HCT116 (cell line): ENCODE measurements around the gene CMIP.

Source experiments
- CTCF ChIP-seq, 3 experiments: fragments of 200-600 bp in 1 of 3; sonication (generic) in 1 of 3; IDR thresholded peaks in 2 of 3; conservative IDR thresholded peaks in 1 of 3; 2 replicates each; pipeline ENCODE4 v1.5.1; 2012 to 2017; ENCODE audit warnings: low read depth in 2 of 3, low read length in 2 of 3, antibody characterized with exemption in 1 of 3, borderline replicate concordance in 1 of 3, control low read depth in 1 of 3, mild to moderate bottlenecking in 1 of 3, mixed read lengths in 1 of 3, mixed run types in 1 of 3, moderate library complexity in 1 of 3; ENCODE audit not compliant: insufficient read depth in 1 of 3
- EGR1 ChIP-seq: IDR thresholded peaks from 2 replicates; pipeline ENCODE4 v1.6.1; 2012; ENCODE audit warnings: low read depth
- EZH2 ChIP-seq: fragments of 200-600 bp; sonication (generic); IDR thresholded peaks from 2 replicates; pipeline ENCODE4 v1.6.1; 2017; ENCODE audit warnings: antibody characterized with exemption, mixed run types
- EZH2phosphoT487 ChIP-seq: fragments of 200-600 bp; IDR thresholded peaks from 2 replicates; pipeline ENCODE4 v1.6.1; 2018; ENCODE audit warnings: antibody characterized with exemption, borderline replicate concordance
- JUND ChIP-seq: IDR thresholded peaks from 2 replicates; pipeline ENCODE4 v1.6.1; 2012
- POLR2A ChIP-seq: IDR thresholded peaks from 2 replicates; pipeline ENCODE4 v1.7.0; 2011; ENCODE audit warnings: borderline replicate concordance; ENCODE audit not compliant: insufficient read depth, insufficient read length; ENCODE audit errors: extremely low read depth
- RAD21 ChIP-seq: IDR thresholded peaks from 2 replicates; pipeline ENCODE4 v1.6.1; 2012; ENCODE audit warnings: low read depth, mild to moderate bottlenecking
- REST ChIP-seq: IDR thresholded peaks from 2 replicates; pipeline ENCODE4 v1.6.1; 2012; ENCODE audit warnings: low read depth
- ZFX ChIP-seq: fragments of 450-650 bp; IDR thresholded peaks from 2 replicates; pipeline ENCODE4 v1.6.1; 2017
- TF ChIP-seq, protein P1 (sequence below): IDR thresholded peaks from 2 replicates; pipeline ENCODE4 v1.6.1; 2012

DNA sequence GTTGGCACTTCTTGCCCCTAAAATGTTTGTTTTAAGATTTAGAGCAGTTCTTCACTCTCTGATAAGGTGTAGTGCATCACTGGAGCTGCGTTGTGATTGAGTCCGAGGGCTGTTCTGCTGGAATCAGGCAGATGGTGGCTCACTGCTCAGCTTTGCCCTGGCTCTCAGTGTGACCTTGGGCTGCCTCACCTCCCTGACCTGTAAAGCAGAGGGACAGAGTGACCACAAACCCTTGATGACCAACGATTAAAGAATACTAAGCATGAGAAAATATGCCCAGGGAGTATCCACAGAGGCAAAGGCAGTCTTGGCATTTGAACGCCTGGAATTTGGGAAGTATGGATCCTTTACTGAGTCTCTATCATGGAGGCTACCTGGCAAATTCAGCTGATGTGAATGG, 18.1 kb downstream of the CMIP start:
- TF ChIP-seq POLR2A, result no peak
- TF ChIP-seq, protein P1, sequence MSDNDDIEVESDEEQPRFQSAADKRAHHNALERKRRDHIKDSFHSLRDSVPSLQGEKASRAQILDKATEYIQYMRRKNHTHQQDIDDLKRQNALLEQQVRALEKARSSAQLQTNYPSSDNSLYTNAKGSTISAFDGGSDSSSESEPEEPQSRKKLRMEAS, result no peak
- no peak for TF ChIP-seq RAD21
- no peak for TF ChIP-seq EGR1
- TF ChIP-seq ZFX, result no peak
- no peak for TF ChIP-seq CTCF (IDR thresholded peaks at IDR 0.05 in 2 of 3, conservative IDR thresholded peaks at IDR 0.05 in 1 of 3; ENCODE audit: borderline replicate concordance in 1 of 3, insufficient read depth in 1 of 3, low read depth in 2 of 3, low read length in 2 of 3)
- TF ChIP-seq REST, result no peak
- no peak for TF ChIP-seq JUND
- TF ChIP-seq EZH2phosphoT487, result no peak
- no peak for TF ChIP-seq EZH2
